Muscle layer of duodenum (tissue), 2 donors: ENCODE measurements around the gene KIF26B.

Experiments used
- H3K27ac ChIP-seq: one replicate; pipeline ENCODE4 v1.7.0; 2013; ENCODE audit warnings: mild to moderate bottlenecking, low read length
- H3K27me3 ChIP-seq: one replicate; pipeline ENCODE4 v1.7.0; 2013; ENCODE audit warnings: low read depth, mild to moderate bottlenecking, control low read depth, low read length
- H3K36me3 ChIP-seq, 2 donors: one replicate each; pipeline ENCODE4 v1.7.0; 2013; ENCODE audit warnings: low read length in 2 of 2, control low read depth in 1 of 2, mild to moderate bottlenecking in 1 of 2; ENCODE audit not compliant: insufficient read depth in 2 of 2, control insufficient read depth in 1 of 2
- H3K4me1 ChIP-seq, 2 donors: one replicate each; pipeline ENCODE4 v1.7.0; 2013; ENCODE audit warnings: low read length in 2 of 2, mild to moderate bottlenecking in 2 of 2, control low read depth in 1 of 2, moderate library complexity in 1 of 2; ENCODE audit not compliant: insufficient read depth in 2 of 2, control insufficient read depth in 1 of 2
- H3K4me3 ChIP-seq, 2 donors: one replicate each; pipeline ENCODE4 v1.7.0; 2013; ENCODE audit warnings: low read length in 2 of 2, low read depth in 1 of 2, mild to moderate bottlenecking in 1 of 2
- H3K9me3 ChIP-seq, 2 donors: one replicate each; pipeline ENCODE4 v1.7.0; 2013; ENCODE audit warnings: low read length in 2 of 2, control low read depth in 1 of 2, mild to moderate bottlenecking in 1 of 2; ENCODE audit not compliant: control insufficient read depth in 1 of 2
- donor health status: healthy.

The KIF26B gene

GRCh38 chr1:245512181-245512888, 357.6 kb downstream of the KIF26B start:
- Histone ChIP-seq H3K4me1 (no peaks in the 10 kb centered on the region), H3K36me3 (no peaks in the 10 kb centered on the region), H3K4me3 (peak overlapping the region; percentile 17 to 40), H3K9me3 (no peaks in the 10 kb centered on the region), H3K27me3 (no peaks in the 10 kb centered on the region), H3K27ac (no peak overlapping the region)

- Histone ChIP-seq H3K27ac (no peak overlapping the region), H3K27me3 (no peaks in the 10 kb centered on the region), H3K4me3 (peak overlapping the region; percentile 17 to 40), H3K9me3 (no peaks in the 10 kb centered on the region), H3K4me1 (no peaks in the 10 kb centered on the region), H3K36me3 (no peaks in the 10 kb centered on the region)
Measured at GRCh38 chr1:245512980-245513578, 358.3 kb downstream of the KIF26B start.

- H3K27me3 ChIP-seq: no peaks in the 10 kb centered on the region
- H3K4me3 ChIP-seq: no peak overlapping the region
- no peak overlapping the region for H3K27ac ChIP-seq
- H3K9me3 ChIP-seq: no peaks in the 10 kb centered on the region
- no peaks in the 10 kb centered on the region for H3K4me1 ChIP-seq
- H3K36me3 ChIP-seq: no peaks in the 10 kb centered on the region
Measured at GRCh38 chr1:245516284-245516759, 361.5 kb downstream of the KIF26B start.

GRCh38 chr1:245520611-245521010, 365.8 kb downstream of the KIF26B start:
- H3K4me1 ChIP-seq: no peaks in the 10 kb centered on the region
- H3K4me3 ChIP-seq: no peak overlapping the region
- H3K27me3 ChIP-seq: no peaks in the 10 kb centered on the region
- no peak overlapping the region for H3K27ac ChIP-seq
- H3K36me3 ChIP-seq: no peaks in the 10 kb centered on the region
- no peaks in the 10 kb centered on the region for H3K9me3 ChIP-seq

DNA sequence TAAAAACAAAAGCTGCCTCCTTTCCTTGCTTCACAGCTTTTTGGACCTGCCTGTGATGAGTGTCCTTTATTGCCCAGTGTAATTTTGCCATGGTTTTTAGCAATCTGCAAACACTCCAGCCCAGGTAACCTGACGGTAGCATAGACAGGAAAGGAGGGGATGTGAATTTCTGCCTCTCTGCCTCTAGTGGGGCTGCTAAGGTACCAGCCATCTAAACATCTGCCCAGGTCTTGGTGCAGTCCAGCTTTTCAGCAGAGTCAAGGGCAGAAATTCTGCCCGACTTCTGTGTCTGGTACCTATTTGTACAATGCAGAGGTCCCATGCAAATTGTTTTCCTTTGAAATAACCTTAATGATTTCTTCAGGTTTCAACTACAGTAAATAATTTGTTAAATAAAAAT, 371.4 kb downstream of the KIF26B start:
- H3K9me3 ChIP-seq: no peaks in the 10 kb centered on the region
- H3K4me3 ChIP-seq: no peak overlapping the region
- H3K27me3 ChIP-seq: no peaks in the 10 kb centered on the region
- no peak overlapping the region for H3K27ac ChIP-seq
- H3K4me1 ChIP-seq: no peaks in the 10 kb centered on the region
- no peaks in the 10 kb centered on the region for H3K36me3 ChIP-seq

GRCh38 chr1:245528258-245528635, 373.5 kb downstream of the KIF26B start:
- Histone ChIP-seq H3K4me3 (no peak overlapping the region), H3K27me3 (no peaks in the 10 kb centered on the region), H3K4me1 (no peaks in the 10 kb centered on the region), H3K9me3 (no peaks in the 10 kb centered on the region), H3K27ac (no peak overlapping the region), H3K36me3 (no peaks in the 10 kb centered on the region)

DNA sequence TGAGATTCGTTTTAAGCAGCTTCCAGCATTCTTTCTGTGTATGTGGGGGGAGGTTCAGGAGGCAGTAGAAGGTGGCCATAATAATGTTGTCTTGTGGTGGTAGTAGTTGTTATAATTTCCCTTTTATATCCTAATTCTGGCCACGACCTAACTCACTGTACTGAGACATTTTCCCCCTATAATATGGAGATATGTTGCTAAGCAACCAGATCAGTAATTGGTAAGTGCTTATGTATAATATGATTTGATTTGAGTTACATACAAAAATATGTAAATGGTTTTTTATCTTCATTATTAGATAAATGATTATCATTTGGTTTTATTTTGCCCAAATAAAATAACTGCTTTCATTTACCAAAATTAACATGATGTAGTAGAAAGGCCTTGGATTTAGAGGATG, 376.2 kb downstream of the KIF26B start:
- Histone ChIP-seq H3K4me1 (no peaks in the 10 kb centered on the region), H3K9me3 (no peaks in the 10 kb centered on the region), H3K27ac (no peak overlapping the region), H3K36me3 (no peaks in the 10 kb centered on the region), H3K27me3 (no peaks in the 10 kb centered on the region), H3K4me3 (no peak overlapping the region)

- no peaks in the 10 kb centered on the region for H3K9me3 ChIP-seq
- H3K4me1 ChIP-seq: no peaks in the 10 kb centered on the region
- no peak overlapping the region for H3K4me3 ChIP-seq
- no peaks in the 10 kb centered on the region for H3K27me3 ChIP-seq
- no peak overlapping the region for H3K27ac ChIP-seq
- H3K36me3 ChIP-seq: no peaks in the 10 kb centered on the region
Measured at GRCh38 chr1:245537992-245538391, 383.2 kb downstream of the KIF26B start.

- no peak overlapping the region for H3K27ac ChIP-seq
- no peaks in the 10 kb centered on the region for H3K27me3 ChIP-seq
- no peaks in the 10 kb centered on the region for H3K4me1 ChIP-seq
- H3K4me3 ChIP-seq: no peak overlapping the region
- no peaks in the 10 kb centered on the region for H3K9me3 ChIP-seq
- no peaks in the 10 kb centered on the region for H3K36me3 ChIP-seq
Measured at GRCh38 chr1:245538671-245539070, 383.9 kb downstream of the KIF26B start.

- no peaks in the 10 kb centered on the region for H3K27me3 ChIP-seq
- no peaks in the 10 kb centered on the region for H3K36me3 ChIP-seq
- H3K4me3 ChIP-seq: no peak overlapping the region
- no peaks in the 10 kb centered on the region for H3K4me1 ChIP-seq
- no peaks in the 10 kb centered on the region for H3K9me3 ChIP-seq
- no peak overlapping the region for H3K27ac ChIP-seq
Measured at GRCh38 chr1:245541369-245541768, 386.6 kb downstream of the KIF26B start.

DNA sequence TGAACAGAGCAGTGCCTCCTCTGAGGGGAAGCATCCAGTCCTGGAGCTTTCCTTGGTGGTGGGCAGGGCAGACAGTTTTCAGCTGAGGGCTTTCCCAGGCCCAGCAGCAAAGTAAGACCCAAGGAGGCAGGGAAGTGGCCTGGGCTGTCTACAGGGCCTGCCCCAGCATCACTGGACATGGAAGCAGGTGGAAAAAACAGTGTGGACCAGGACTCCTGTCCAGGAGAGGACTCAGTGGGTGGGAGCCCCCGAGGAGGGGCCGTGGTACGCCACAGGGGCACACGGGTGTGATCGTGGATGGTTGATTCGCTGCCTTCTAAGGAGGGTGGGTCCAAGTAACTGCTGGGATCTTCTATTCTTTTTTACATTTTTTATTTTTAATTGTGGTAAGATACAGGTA, 387.6 kb downstream of the KIF26B start:
- Histone ChIP-seq H3K9me3 (no peaks in the 10 kb centered on the region), H3K4me1 (no peaks in the 10 kb centered on the region), H3K27me3 (no peaks in the 10 kb centered on the region)

GRCh38 chr1:245544236-245544635, 389.5 kb downstream of the KIF26B start:
- H3K4me3 ChIP-seq: no peak overlapping the region
- H3K36me3 ChIP-seq: no peaks in the 10 kb centered on the region
- no peaks in the 10 kb centered on the region for H3K27me3 ChIP-seq
- no peak overlapping the region for H3K27ac ChIP-seq
- H3K4me1 ChIP-seq: no peaks in the 10 kb centered on the region
- H3K9me3 ChIP-seq: no peaks in the 10 kb centered on the region

More for the DNA sequence above, 387.6 kb downstream of the KIF26B start:
- Histone ChIP-seq H3K4me3 (no peak overlapping the region), H3K36me3 (no peaks in the 10 kb centered on the region), H3K27ac (no peak overlapping the region)
